ENCODE data around the gene CYP1B1.

GRCh38 chr2:38077431-38077769 is 1.4 kb upstream of the CYP1B1 start:
- TF ChIP-seq CTCF (IDR thresholded peaks at IDR 0.05) (no peak), POLR2A (IDR thresholded peaks at IDR 0.05) (no peak)
